CD4-positive, alpha-beta T cell treated with Interleukin-15 for 1 hour (primary cell): ENCODE data around the gene PRIMPOL.
A peak's percentile ranks its signal among the peaks of the same experiment; 100 is the strongest.
"Not testable (repeated sequence)": the region's sequence is repeated elsewhere in the genome, so short reads cannot be mapped to it uniquely, and the experiment has no call there.

Experiments used
- DNase-seq: peaks from one replicate; pipeline ENCODE4 v3.0.0-alpha.2; 2020

The PRIMPOL gene

DNA sequence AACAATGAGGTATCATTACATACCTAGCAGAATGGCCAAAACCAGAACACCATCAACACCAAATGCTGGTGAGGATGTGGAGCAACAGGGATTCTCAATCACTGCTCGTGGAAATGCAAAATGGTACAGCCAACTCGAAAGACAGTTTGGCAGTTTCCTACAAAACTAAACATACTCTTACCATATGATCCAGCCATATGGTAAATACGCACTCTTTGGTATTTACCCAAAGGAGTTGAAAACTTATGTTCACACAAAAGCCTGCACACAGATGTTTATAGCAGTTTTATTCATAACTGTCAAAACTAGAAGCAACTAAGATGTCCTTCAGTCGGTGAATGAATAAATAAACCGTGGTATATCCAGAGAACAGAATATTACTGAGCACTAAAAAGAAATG is 8.1 kb upstream of the PRIMPOL start:
- no peak for DNase-seq

DNA sequence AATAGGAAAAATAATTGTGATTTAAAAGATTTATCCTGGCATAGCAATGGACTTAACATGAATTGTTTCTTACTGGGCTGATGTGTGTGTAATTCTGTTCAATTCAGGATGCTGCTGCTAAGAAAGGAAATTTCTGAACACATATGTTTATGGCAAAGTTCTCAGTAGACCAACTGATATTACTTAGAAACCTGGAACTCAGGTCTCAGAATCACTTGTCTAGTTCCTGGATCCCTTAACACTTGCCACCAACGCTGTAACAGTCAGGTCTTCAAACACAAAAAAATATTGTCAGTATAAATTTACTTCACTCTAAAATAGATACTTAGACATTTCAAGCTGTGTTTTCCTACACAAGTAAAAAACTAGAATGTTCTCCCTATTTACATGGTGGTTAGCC is 5.8 kb upstream of the PRIMPOL start:
- DNase-seq: no peak

DNA sequence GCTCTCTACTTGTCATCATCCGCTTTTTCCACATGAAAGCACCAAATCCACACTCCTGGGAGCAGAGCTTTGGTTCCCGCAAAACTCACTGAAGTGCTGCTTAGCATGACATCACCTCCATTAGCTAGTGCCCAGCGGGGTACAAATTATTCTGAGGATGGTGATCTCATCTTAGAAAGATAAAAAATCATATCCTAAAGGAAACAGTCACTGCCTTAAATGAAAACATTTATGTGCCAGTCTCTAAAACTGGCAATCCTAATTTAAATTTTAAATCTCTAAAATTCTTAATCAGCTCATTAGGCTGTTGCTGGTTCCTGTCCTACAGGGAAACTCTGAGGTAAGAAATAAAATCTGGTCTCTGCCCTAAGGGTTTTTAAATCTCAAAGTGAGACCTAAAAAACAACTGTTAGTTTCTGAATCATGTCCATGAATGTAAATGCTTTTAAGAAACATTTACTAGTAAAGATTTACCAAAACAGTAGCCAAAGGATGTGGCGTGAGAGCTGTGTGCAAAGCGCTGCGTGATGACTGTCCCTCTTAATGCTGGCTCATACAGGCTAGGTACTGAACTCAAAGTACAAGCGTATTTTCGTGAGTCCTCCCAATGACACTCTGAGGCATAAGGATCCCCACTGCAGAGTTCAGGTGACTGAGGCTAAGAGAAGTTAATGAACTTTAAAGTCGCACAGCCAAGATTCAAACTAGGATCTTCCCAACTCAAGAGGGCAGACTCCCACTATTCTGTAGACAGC is 4.8 kb upstream of the PRIMPOL start:
- no peak for DNase-seq

DNA sequence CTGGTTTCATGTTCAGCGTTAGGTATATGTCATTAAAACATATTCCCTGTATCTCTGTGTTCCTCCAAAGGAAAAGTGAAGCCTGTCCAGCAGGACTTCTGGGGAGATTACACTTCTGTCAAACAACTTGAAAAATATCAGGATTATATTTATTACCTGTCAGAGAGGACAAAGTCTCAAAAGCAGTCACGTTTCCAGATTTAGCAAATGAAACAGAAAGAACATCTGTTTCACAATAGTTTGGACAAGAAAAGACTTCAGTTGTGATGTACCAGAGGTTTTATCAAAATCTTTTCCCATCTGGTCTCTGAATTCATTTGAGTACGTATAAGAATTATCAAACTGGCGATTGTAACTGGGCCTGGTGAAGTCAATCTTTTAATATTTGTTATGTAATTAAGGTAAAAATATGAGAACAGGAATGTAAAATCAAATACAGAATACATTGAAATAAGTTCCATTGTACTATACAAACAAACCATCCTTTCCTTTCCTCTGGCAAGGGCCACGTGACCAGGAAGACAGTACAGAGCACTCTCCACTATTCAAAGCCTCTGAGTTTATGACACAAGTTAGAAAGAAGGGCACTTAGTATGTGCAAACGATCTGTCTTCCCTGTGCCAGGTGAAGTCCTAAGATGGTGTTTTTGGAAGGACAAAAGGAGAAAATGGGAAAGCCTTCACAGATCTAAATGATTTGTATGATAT is 3.5 kb upstream of the PRIMPOL start:
- DNase-seq: no peak

DNA sequence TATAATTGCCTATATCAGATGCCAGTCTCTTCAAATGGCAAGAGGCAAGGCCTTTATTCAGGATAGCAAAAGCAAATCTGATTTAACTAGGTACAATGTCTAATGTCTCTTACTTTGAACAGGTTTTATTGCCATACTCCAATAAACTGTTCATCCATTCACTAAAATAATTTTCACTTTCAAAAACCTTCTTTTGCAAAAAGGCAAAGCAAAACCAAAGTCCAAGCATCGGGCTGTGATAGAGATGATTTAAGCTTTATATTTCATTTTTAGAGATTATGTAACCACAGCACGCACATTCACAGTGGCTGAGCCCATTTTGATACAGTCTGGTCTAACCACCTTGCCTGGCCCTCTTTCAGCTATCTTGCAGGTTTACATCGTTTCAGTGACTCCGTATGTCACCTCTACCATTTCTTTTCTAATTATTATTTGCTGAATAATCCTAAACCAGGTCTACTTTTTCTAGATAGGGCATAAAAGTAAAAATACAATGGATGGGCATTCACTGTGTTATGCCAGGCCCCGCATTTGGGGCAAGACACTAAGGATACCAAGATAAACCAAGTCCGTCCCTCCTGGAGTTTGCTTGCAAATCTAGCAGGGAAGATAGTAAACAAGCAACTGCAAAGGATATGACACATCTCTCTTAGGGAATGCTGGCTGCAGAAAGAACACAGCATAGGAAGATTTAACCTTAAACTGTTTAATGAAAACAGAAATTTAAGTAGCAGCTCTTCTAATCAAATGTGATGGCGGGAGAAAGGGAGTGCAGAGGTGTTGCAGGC is 2.1 kb upstream of the PRIMPOL start:
- DNase-seq: no peak

DNA sequence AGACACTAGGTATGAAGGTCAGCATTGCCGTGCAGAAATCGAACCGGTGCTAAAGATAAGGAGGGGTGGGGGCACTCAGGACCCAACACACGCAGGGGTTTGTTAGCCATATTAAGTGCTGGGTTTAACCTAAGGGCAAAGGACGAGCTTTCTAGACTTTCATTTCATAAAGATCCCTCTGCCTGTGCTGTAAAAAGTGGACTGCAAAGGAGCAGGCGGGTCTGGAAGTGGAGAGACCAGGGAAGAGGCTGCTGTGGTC is 1.6 kb upstream of the PRIMPOL start:
- DNase-seq: no peak

DNA sequence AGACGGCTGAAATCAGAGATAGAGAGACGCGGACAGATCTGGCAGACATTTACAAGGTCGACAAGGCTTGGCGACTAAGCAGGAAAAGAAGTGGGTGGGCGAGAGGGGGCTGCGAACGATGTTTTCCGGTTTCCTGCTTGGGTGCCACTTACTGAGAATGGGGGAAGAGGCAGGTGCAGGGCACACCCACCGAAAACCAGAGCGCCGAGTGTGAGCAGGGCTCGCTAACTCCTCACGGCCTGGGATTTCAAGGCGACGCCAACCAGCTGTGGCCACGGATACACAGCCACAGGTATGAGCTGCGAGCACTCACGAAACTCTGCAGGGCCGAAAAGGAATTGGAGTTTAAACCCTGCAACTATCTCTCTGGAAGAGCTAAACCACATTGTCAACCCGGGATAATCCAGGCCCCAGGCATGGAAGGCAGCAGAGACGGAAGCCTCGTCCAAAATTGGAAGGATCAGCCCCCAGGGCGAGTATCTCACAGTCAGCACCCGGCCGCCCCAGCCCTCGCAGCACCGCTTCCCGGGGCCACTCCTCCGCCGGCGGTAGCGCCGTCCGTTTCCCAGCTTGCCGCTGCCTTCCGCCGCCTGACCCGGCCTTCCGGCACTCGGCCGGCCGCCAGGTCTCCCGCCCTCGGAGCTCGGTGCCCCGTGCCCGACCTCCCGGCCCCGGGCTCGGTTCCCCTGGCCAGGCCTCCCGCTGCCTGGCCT is 1.1 kb upstream of the PRIMPOL start:
- DNase-seq: peak; percentile 27

DNA sequence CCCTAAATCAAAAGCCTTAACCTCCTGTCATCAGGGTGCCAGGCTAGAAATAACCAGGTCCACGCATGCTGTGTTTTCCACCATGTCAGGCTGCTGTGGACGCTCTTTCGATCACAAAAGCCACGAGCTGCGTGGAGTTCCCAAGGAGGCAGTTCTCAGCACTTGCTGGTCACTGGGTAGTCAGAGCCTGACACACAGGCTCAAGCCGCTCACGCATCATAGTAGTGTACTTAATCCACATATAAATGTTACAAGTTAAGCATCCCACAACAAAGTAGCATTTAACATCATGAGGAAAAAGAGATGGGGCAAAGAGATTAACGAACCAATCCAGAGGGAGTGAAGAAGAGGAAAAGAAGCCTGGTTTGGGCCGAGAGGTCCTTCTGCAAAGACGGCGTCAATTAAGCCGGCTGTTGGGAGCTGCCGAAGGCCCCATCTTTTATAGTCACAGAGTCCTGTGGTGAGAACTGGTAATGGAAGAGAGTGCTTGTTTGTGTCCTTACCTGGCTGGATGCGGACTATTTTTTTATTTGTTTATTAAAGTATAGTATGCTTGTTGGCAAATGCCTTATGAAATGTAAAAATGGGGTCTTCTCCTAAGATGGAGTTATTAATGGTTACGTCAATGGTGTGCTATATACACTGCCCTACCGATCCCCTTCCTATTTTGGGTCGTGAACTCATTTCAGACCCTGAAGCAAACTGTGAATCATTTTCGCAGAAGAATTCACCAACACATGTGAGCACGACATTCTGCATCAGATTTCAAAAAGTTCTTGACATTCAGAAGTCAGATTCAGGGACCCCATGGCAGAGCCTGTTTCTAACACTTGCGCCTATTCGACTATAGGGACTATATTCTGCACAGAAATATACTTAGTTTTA is 675 bp downstream of the PRIMPOL start:
- peak; percentile 29 for DNase-seq

DNA sequence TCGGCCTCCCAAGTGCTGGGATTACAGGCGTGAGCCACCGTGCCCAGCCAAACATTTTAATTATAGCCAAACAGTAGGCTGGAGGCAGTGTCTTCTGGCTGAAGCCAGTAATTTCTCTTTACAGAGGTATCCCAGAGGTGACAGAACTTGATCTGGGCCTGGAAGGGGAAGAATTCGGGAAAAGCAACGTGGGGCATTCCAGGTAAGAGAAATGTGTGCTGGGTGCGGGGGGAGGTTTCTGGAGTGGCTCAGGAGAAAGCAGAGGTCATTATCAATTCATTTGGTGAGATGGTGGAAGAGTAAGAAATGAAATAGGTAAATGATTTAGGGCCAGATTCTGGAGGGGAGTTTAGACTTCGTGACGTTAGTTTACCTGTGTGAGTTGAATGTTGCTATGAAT is 2.4 kb downstream of the PRIMPOL start:
- no peak for DNase-seq

DNA sequence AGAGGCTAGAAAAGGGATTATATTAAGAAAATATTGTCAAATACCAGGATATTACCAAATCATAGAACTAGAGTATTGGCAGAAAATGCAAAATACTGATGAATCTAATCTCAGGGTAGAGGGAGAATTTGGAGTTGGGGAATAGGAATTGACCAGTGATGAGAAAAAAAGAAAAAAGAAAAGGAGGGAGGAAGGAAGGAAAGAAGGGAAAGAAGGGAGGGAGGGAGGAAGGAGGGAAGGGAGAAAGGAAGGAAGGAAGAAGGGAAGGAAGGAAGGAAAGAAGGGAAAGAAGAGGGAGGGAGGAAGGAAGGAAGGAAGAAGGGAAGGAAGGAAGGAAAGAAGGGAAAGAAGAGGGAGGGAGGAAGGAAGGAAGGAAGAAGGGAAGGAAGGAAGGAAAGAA is 3.1 kb downstream of the PRIMPOL start:
- not testable (repeated sequence) for DNase-seq

DNA sequence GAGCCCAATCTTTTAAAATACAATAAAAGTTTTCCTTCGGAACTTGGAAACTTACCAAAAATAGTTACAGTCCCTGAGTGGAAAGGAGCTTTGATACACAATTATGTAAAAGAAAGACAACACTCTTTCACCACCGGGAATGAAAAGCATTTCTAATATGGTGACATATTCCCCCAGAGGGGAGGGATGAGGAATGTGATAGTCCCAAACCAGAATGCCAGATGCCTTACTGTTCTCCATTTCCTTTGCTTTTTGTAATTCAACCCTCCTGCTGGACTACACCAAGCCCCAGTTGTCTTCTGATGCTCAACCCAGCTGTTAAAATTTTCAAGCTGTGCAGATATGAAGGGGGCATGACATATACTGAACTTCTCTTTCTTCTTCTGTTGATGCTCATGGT is 4.1 kb downstream of the PRIMPOL start:
- no peak for DNase-seq

DNA sequence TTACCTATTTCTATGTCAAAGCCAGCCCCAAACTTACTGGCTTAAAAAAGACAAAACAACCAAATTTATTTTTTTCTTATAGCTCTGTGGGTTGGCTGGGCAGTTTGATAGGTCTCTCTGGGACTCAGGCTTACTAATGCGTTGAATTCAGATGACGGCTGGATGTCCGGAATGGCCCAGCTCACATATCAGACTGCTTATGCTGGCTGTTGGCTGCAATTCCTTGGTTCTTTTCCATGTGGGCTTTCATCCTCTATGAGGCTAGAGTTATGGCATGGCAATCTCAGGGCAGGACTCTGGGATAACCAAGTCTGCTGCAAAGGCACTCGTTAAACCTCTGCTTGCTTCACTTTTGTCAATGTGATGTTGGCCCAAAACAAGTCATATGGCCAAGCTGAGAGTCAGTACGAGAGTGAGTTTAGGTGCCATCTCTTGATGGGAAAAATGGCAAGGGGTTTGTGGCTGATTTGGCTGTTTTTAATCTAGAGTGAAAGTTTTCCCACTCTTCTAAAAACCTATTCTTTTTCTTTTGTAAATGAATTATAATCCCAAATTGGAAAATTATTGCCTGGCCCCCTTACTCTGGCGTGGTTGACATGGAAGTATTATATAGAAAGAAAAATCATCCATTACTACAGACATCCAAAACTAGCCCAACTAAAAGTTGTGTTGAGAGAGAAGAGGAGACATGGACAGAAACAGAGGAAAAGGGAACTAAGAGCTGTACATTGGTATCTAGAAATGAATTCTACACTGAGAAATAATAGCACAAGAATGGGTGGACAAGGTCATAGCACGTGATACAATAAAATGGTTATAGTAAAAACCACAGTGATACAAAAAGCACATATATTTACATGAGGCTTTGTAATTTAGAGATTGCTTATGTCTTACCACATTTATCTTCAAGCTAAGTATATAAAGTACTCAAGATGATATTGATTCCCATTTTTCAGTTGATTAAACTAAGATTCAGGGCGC is 6.6 kb downstream of the PRIMPOL start:
- DNase-seq: no peak

DNA sequence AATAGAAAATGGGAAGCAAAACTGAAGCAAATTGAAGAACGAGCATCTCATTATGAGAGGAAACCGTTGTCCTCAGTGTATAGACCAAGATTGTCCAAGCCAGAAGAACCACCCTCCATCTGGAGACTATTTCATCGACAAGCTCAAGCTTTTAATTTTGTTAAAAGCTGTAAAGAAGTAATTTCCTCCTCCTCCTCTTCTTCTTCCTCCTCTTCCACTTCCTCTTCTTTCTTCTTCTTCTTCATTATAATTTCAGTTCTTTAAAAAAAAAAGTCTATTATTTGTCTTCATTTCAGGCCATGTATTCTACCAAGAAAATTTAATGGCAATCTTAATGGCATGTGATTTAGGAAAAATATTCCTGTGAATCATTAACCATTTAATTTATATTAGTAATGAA is 7.6 kb downstream of the PRIMPOL start:
- DNase-seq: no peak

DNA sequence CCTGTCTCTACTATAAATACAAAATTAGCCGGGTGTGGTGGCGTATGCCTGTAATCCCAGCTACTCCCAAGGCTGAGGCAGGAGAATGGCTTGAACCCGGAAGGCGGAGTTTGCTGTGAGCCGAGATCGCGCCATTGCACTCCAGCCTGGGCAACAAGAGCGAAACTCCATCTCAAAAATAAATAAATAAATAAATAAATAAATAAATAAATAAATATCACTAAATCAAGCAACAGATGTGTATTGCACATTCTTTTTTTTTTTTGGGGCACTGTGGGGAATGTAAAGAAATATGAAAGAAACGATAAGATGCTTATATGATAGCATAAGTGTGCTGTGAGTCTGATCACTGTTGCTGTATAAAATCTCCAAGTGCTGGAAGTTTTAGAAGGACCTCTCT is 8.3 kb downstream of the PRIMPOL start:
- not testable (repeated sequence) for DNase-seq

DNA sequence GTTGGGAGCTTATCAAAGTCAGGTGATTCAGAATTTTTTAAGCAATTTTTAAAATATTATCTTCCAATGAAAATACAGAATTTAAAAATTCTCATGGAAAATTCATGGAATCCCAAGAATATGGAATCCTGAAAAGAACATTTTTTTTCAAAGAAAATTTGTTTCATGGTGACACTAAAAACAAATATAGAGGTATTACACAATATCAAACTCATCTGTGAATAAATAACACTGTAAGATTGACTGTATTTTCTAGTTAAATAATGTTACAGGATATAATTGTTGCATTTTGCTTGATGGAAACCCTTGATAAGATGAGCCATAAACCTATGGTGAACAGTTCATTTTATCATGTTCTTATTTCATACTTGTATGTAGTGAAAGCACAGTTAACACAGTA is 11.4 kb downstream of the PRIMPOL start:
- no peak for DNase-seq

DNA sequence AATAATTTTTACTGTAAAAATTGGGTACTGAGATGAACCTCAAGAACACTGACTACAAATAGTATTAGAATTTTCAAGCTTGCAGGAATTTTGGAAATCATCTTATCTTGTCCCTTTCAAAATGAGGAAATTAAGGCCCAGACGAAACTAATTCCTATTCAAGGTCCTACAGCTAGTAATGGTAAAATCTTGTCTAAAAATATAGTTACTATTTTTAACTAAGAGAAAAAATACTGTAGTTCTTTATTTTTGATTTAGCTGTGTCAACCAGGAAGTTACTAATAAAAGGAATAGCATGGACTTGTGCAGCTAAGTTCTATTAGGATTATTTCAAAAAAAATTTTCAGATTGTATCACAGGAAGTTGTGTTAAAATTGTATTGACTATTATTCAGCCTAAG is 12.7 kb downstream of the PRIMPOL start:
- no peak for DNase-seq

DNA sequence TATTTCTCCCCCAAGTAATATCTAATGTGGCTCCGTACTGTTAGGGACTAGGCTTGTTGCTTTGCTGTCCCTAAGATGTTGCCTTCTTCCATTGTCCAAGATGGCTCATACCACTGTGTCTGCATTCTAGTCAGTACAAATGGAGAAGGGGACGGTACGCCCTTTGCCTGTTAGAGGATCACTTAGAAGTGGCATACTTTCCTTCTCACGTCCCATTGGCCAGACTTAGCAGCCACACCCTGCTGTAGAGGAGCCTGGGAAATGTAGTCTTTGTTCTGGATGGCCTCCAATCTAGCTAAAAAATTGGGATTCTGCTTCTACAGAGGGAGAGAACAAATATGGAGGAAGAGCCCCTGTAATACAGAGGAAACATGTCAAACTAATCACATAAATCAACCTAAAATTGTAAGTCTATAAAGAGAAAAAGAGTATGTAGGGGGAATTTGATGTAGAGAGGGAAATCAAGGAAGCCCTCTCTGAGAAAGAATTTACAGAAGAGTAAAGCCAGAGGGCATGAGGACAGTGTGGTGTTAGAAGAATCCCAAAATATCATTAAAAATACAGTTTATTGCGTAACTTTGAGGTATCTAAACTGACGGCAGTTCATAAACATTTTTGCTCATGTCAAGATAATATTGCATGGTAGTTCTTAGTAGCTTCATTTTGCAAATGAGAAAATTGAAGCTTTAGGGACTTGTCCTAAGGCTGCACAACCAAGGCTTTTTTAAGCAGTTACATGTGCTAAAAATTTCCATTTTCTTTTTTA is 15.1 kb downstream of the PRIMPOL start:
- peak; percentile 21 for DNase-seq

DNA sequence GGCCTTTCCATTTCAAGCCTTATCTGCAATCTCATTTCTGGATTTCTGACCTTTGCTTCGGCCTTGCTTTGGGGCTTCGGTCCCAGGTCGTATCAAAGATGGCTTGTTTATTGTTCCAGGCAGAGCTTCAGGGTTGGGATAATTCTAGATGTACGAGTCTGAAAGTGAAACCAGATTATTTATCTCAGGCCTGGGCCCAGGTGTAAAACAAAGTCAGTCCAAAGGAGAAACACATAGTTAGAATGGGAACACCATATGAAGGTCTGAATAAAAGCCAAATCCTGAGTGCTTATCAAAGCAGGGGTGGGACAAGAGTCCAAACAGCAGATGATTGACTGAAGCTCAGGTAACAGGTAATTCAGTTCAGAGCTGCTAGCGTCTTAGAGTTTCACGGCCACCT is 17.1 kb downstream of the PRIMPOL start:
- no peak for DNase-seq

DNA sequence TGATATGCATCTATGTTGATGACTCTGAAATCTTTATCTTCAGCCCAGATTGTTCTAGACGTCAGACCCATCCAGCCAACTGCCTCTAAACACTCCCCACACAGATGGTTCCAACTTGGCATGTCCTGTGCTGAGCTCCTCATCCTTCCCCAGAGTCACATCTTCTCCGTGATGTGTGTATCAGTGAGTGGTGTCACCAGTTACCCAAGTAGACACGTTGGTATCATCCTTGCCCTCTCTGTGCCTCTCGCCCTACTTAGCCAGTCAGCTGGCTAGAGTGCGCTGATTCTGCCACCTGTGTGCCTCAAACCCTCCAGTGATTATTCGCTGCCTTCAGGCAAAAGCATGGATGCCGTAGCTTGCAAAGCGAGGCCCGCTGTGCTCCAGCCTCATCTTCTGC is 18.6 kb downstream of the PRIMPOL start:
- no peak for DNase-seq

DNA sequence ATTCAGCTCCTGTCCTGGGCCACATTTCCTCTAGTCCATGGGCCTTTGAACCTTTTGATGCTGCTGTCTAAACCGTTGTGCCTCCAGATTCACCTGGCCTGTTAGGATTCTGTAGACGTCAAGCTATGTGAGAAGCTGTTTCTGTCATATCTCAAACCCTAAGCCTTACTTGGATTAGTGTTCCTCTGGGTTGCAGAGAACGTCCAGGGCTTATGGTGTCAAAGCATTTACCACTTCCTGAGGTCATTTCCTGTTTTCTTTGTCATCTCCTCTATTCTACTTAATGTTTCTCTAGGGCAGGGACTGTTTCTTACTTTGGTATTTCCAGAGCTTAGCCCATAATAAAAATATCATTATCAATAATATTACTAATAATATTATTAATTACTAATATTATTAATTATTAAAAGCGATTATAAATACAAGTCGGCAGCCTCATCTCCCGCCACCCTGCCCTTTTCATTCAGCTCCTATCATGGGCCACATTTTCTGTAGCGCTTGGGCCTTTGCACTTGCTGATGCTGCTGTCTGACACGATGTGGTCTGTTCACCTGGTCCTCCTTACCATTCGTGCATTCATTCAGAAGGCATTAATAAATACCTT is 19.1 kb downstream of the PRIMPOL start:
- DNase-seq: no peak
